SK-N-SH treated with all-trans-retinoic acid at 6 μM for 48 hours (cell line): ENCODE measurements around the gene FRAS1.

Experiments used
- ATAC-seq: fragments of 200-7000 bp; cut with Tn5 transposase; 3 replicates; pipeline ENCODE4 v1.9.1; 2020; ENCODE audit warnings: mild to moderate bottlenecking, moderate library complexity
- ARNTL ChIP-seq: fragments of 450-650 bp; formaldehyde crosslinking; IDR thresholded peaks from 2 replicates; pipeline ENCODE4 v1.5.0; 2020; ENCODE audit warnings: low read depth, mild to moderate bottlenecking, moderate library complexity, borderline replicate concordance
- BACH2 ChIP-seq: fragments of 250-450 bp; sonication (Bioruptor Pico); IDR thresholded peaks from 2 replicates; pipeline ENCODE4 v1.9.0; 2021; ENCODE audit warnings: mild to moderate bottlenecking, borderline replicate concordance
- CREB5 ChIP-seq: fragments of 250-450 bp; sonication (Bioruptor Pico); IDR thresholded peaks from 2 replicates; pipeline ENCODE4 v1.5.1; 2020; ENCODE audit warnings: low read depth, mild to moderate bottlenecking, moderate library complexity
- CSDC2 ChIP-seq: fragments of 250-450 bp; sonication (Bioruptor Pico); IDR thresholded peaks from 2 replicates; pipeline ENCODE4 v1.5.0; 2020; ENCODE audit warnings: mild to moderate bottlenecking, moderate library complexity
- CSRNP3 ChIP-seq: fragments of 250-450 bp; sonication (Bioruptor Pico); IDR thresholded peaks from 2 replicates; pipeline ENCODE4 v1.5.1; 2021; ENCODE audit warnings: mild to moderate bottlenecking, moderate library complexity
- ESRRG ChIP-seq: fragments of 250-450 bp; sonication (Bioruptor Pico); IDR thresholded peaks from 2 replicates; pipeline ENCODE4 v1.6.1; 2021; ENCODE audit warnings: mild to moderate bottlenecking
- ISL1 ChIP-seq: fragments of 250-450 bp; sonication (Bioruptor Pico); IDR thresholded peaks from 2 replicates; pipeline ENCODE4 v2.1.2; 2022; ENCODE audit warnings: mild to moderate bottlenecking, moderate library complexity
- PATZ1 ChIP-seq: fragments of 250-450 bp; sonication (Bioruptor Pico); IDR thresholded peaks from 2 replicates; pipeline ENCODE4 v1.8.0; 2020; ENCODE audit warnings: mild to moderate bottlenecking, moderate library complexity, borderline replicate concordance
- POU6F1 ChIP-seq: fragments of 250-450 bp; sonication (Bioruptor Pico); IDR thresholded peaks from 2 replicates; pipeline ENCODE4 v1.8.0; 2021; ENCODE audit warnings: low read depth, mild to moderate bottlenecking, moderate library complexity, borderline replicate concordance
- PPARA ChIP-seq: fragments of 250-450 bp; sonication (Bioruptor Pico); IDR thresholded peaks from 2 replicates; pipeline ENCODE4 v1.5.0; 2020; ENCODE audit warnings: mild to moderate bottlenecking, borderline replicate concordance
- RARB ChIP-seq: fragments of 250-450 bp; sonication (Bioruptor Pico); IDR thresholded peaks from 2 replicates; pipeline ENCODE4 v1.8.0; 2021; ENCODE audit warnings: mild to moderate bottlenecking, moderate library complexity
- SNAI2 ChIP-seq: fragments of 250-450 bp; sonication (Bioruptor Pico); IDR thresholded peaks from 2 replicates; pipeline ENCODE4 v1.5.0; 2020; ENCODE audit warnings: mild to moderate bottlenecking, moderate library complexity
- TCF4 ChIP-seq: fragments of 250-450 bp; sonication (Bioruptor Pico); IDR thresholded peaks from 2 replicates; pipeline ENCODE4 v1.8.0; 2021; ENCODE audit warnings: mild to moderate bottlenecking, moderate library complexity, borderline replicate concordance
- ZC3H10 ChIP-seq: fragments of 250-450 bp; sonication (Bioruptor Pico); IDR thresholded peaks from 2 replicates; pipeline ENCODE4 v1.5.1; 2021; ENCODE audit warnings: mild to moderate bottlenecking, moderate library complexity
- ZFP3 ChIP-seq: fragments of 250-450 bp; sonication (Bioruptor Pico); IDR thresholded peaks from 2 replicates; pipeline ENCODE4 v1.5.0; 2020; ENCODE audit warnings: mild to moderate bottlenecking, moderate library complexity
- ZFP30 ChIP-seq: fragments of 450-650 bp; formaldehyde crosslinking; IDR thresholded peaks from 2 replicates; pipeline ENCODE4 v1.5.0; 2022; ENCODE audit warnings: mild to moderate bottlenecking, moderate library complexity
- ZNF565 ChIP-seq: fragments of 450-650 bp; formaldehyde crosslinking; conservative IDR thresholded peaks from 2 replicates; pipeline ENCODE4 v1.5.0; 2020; ENCODE audit warnings: low read depth, mild to moderate bottlenecking, moderate library complexity
- ZNF70 ChIP-seq: fragments of 450-650 bp; formaldehyde crosslinking; IDR thresholded peaks from 2 replicates; pipeline ENCODE4 v1.5.0; 2020; ENCODE audit warnings: mild to moderate bottlenecking, moderate library complexity
- ZNF8 ChIP-seq: fragments of 450-650 bp; formaldehyde crosslinking; IDR thresholded peaks from 2 replicates; pipeline ENCODE4 v1.5.0; 2020; ENCODE audit warnings: mild to moderate bottlenecking, moderate library complexity

Gene FRAS1

GRCh38 chr4:78039678-78040077 is 17.4 kb upstream of the FRAS1 start:
- TF ChIP-seq CSDC2 (no peak), ZNF70 (CRISPR knock-in tag) (no peak), RARB (no peak), TCF4 (CRISPR knock-in tag) (no peak), ZNF565 (CRISPR knock-in tag) (no peak), POU6F1 (CRISPR knock-in tag) (no peak), SNAI2 (CRISPR knock-in tag) (no peak), ISL1 (CRISPR knock-in tag) (no peak), PATZ1 (CRISPR knock-in tag) (no peak), BACH2 (CRISPR knock-in tag) (no peak), ARNTL (CRISPR knock-in tag) (no peak), ZNF8 (CRISPR knock-in tag) (no peak), ZC3H10 (CRISPR knock-in tag) (no peak), PPARA (no peak), ZFP3 (CRISPR knock-in tag) (no peak), ESRRG (CRISPR knock-in tag) (no peak)
- ATAC-seq = no peak

- TF ChIP-seq ARNTL (CRISPR knock-in tag) = no peak
- TF ChIP-seq ZC3H10 (CRISPR knock-in tag) = no peak
- TF ChIP-seq CREB5 (CRISPR knock-in tag) = no peak
- no peak for TF ChIP-seq POU6F1 (CRISPR knock-in tag)
- TF ChIP-seq RARB = no peak
- no peak for TF ChIP-seq CSRNP3 (CRISPR knock-in tag)
- no peak for TF ChIP-seq ZNF70 (CRISPR knock-in tag)
- no peak for ATAC-seq
Measured at GRCh38 chr4:78040431-78040830, 16.7 kb upstream of the FRAS1 start.

GRCh38 chr4:78047366-78047765 is 9.8 kb upstream of the FRAS1 start:
- no peak for ATAC-seq
- TF ChIP-seq CSRNP3 (CRISPR knock-in tag) (no peak), ISL1 (CRISPR knock-in tag) (no peak), ZC3H10 (CRISPR knock-in tag) (no peak), ZNF8 (CRISPR knock-in tag) (no peak), PPARA (no peak), ESRRG (CRISPR knock-in tag) (no peak), SNAI2 (CRISPR knock-in tag) (no peak), ZNF70 (CRISPR knock-in tag) (no peak), BACH2 (CRISPR knock-in tag) (no peak), ZFP30 (CRISPR knock-in tag) (no peak)
